ENCODE results near the gene TNKS1BP1. TPM values are rescaled to one million over a fixed set of nuclear protein-coding genes. Genes with fewer than 3 reads are reported as not detected.
"Not testable (repeated sequence)": the region's sequence is repeated elsewhere in the genome, so short reads cannot be mapped to it uniquely, and the experiment has no call there.

TNKS1BP1 gene
- total RNA-seq, 4 donors from 2014 or later: 74.3 to 122 (median 119) TPM

DNA sequence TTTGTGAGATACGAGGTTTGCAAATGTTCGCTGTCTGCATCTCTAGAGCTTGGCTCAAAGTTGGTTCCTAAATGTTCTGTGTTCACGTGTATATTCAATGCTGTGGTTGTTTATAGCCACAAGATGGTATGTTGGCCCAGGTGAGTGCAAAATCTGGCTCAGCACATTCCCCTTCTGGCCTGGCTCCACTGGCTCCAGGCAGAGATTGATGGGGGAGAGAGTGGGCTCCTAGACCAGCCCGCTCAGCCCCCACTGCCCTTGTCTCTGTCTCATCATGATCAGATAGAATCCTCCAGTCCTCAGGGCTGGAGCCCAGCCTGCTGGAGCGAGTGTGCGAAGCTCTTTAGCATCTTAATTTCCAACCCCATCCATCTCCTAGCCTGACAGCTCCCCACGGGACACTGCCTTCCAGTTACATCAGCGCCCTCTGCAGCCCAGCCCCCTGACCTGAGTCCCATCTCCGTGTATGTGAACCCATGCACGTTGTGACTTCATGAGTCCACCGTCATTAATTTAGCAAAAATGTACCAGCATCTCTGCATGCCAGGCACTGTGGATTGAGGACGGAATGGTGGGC is 15.4 kb upstream of the TNKS1BP1 start:
- intact Hi-C loops (cut with DNase I; ENCODE audit: low total_unique reads) (no loop called here), in situ Hi-C loops (cut with MboI; ENCODE audit: low pct_ligation_motif_present in 1 of 4, low pct_unique_long_range_greater_than_20kb in 1 of 4, low sequenced_read_pairs in 3 of 4) (loop anchor here in 3 of 4 donors (10.0 to 25.0 kb wide), 3 partner anchors 147 to 305 kb away; partner anchors contain the start of gene YPEL4 (in 3 of the 3))
- no peak for TF ChIP-seq EP300 (IDR thresholded peaks at IDR 0.05; ENCODE audit: low read depth)
- TF ChIP-seq, protein P1, sequence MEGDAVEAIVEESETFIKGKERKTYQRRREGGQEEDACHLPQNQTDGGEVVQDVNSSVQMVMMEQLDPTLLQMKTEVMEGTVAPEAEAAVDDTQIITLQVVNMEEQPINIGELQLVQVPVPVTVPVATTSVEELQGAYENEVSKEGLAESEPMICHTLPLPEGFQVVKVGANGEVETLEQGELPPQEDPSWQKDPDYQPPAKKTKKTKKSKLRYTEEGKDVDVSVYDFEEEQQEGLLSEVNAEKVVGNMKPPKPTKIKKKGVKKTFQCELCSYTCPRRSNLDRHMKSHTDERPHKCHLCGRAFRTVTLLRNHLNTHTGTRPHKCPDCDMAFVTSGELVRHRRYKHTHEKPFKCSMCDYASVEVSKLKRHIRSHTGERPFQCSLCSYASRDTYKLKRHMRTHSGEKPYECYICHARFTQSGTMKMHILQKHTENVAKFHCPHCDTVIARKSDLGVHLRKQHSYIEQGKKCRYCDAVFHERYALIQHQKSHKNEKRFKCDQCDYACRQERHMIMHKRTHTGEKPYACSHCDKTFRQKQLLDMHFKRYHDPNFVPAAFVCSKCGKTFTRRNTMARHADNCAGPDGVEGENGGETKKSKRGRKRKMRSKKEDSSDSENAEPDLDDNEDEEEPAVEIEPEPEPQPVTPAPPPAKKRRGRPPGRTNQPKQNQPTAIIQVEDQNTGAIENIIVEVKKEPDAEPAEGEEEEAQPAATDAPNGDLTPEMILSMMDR (IDR thresholded peaks at IDR 0.05): no peak
- no peak for TF ChIP-seq POLR2AphosphoS5 (IDR thresholded peaks at IDR 0.05)
- no peak for TF ChIP-seq POLR2A (IDR thresholded peaks at IDR 0.05)

DNA sequence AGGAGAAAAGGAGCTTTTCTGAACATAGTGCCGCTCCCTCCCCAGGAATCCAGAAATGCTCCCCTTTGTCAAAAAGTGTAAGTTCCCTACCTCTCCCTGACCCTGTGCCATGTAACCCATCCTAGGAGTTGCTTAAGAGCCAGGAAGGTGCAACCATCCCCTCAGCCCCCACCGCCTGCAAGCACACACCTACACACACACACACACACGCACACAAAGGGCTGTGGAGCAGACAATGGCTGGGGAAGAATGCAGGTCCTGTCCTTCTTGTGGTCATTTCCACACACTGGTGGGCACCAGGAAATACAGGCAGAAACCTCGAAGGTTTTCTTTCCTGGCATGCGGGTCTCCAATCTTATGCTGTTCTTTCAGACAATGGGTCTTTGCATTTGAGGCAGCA is 14.6 kb upstream of the TNKS1BP1 start:
- Histone ChIP-seq H3K27ac (no peak overlapping the region), H3K4me3 (no peak overlapping the region), H3K4me1 (peaks cover 7 to 14% (median 13%) of the 10 kb centered on the region in 4 donors), H3K9me3 (no peaks in the 10 kb centered on the region), H3K36me3 (no peaks in the 10 kb centered on the region), H3K27me3 (no peaks in the 10 kb centered on the region)
- no peak for DNase-seq
- WGBS, 2 donors (ENCODE audit: low coverage in 1 of 2): 95% methylated on average over 5 of the region's 5 CpGs; no CpG with 5 or more reads in 1 of the 2 donors
- intact Hi-C loops (cut with DNase I; ENCODE audit: low total_unique reads): no loop called here
- TF ChIP-seq EP300 (IDR thresholded peaks at IDR 0.05; ENCODE audit: low read depth): no peak
- TF ChIP-seq, protein P1 (IDR thresholded peaks at IDR 0.05): no peak
- TF ChIP-seq POLR2A (IDR thresholded peaks at IDR 0.05): no peak
- TF ChIP-seq POLR2AphosphoS5 (IDR thresholded peaks at IDR 0.05): no peak
- in situ Hi-C loops (cut with MboI; ENCODE audit: low pct_ligation_motif_present in 1 of 4, low pct_unique_long_range_greater_than_20kb in 1 of 4, low sequenced_read_pairs in 3 of 4): loop anchor here in 3 of 4 donors (25.0 kb wide), 2 partner anchors 148 to 298 kb away; partner anchors contain the start of gene YPEL4 (in 2 of the 3)

More for the DNA sequence above, 15.4 kb upstream of the TNKS1BP1 start:
- no peak overlapping the region for H3K27ac ChIP-seq
- WGBS, 2 donors (ENCODE audit: low coverage in 1 of 2): 43% methylated on average over 12 of the region's 12 CpGs; no CpG with 5 or more reads in 1 of the 2 donors
- H3K27me3 ChIP-seq: no peaks in the 10 kb centered on the region
- peaks cover 0 to 6% (median 5%) of the 10 kb centered on the region in 4 donors for H3K4me1 ChIP-seq
- H3K4me3 ChIP-seq: no peak overlapping the region
- H3K36me3 ChIP-seq: no peaks in the 10 kb centered on the region
- no peak for DNase-seq
- no peaks in the 10 kb centered on the region for H3K9me3 ChIP-seq

DNA sequence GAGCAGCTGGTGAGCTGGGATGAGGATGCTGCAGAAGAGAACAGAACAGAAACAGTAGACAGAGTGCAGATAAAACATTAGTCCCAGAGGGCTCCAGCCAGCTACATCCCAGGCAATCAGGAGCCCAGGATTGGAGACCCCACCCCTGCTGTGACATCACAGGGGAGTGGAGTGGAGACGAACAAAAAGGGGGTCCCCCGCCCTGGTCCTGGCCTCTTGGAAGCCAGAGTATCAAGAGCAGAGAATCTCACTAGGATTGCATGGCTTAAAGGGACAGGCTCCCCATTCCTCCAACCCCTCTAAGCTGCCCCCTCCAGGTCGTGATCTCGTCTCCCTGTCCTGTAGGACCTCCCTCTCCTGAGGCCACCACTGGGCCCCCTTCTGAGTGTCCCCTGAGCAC is 13.4 kb upstream of the TNKS1BP1 start, which contains the start of gene P2RX3:
Gene P2RX3 (plus strand): TSS at position 211 of the 400 bp plus-strand sequence. CDS start 199 bp downstream, outside the sequence.
- 42% methylated on average over 4 of the region's 4 CpGs; no CpG with 5 or more reads in 1 of the 2 donors for WGBS, 2 donors (ENCODE audit: low coverage in 1 of 2)
- intact Hi-C loops (cut with DNase I; ENCODE audit: low total_unique reads) (no loop called here), in situ Hi-C loops (cut with MboI; ENCODE audit: low pct_ligation_motif_present in 1 of 4, low pct_unique_long_range_greater_than_20kb in 1 of 4, low sequenced_read_pairs in 3 of 4) (loop anchor here in 3 of 4 donors (25.0 kb wide), 2 partner anchors 149 to 299 kb away; partner anchors contain the start of gene YPEL4 (in 2 of the 3))
- Histone ChIP-seq H3K27ac (no peak within 1 kb of the TSS), H3K9me3 (no peaks in the 10 kb centered on the region), H3K4me1 (peaks cover 9 to 23% (median 14%) of the 10 kb centered on the region in 4 donors), H3K36me3 (no peaks in the 10 kb centered on the region), H3K4me3 (no peak within 1 kb of the TSS), H3K27me3 (no peaks in the 10 kb centered on the region)
- DNase-seq: no peak
- TF ChIP-seq POLR2A (IDR thresholded peaks at IDR 0.05) (no peak), EP300 (IDR thresholded peaks at IDR 0.05; ENCODE audit: low read depth) (no peak), POLR2AphosphoS5 (IDR thresholded peaks at IDR 0.05) (no peak)
- TF ChIP-seq, protein P1 (IDR thresholded peaks at IDR 0.05): no peak

DNA sequence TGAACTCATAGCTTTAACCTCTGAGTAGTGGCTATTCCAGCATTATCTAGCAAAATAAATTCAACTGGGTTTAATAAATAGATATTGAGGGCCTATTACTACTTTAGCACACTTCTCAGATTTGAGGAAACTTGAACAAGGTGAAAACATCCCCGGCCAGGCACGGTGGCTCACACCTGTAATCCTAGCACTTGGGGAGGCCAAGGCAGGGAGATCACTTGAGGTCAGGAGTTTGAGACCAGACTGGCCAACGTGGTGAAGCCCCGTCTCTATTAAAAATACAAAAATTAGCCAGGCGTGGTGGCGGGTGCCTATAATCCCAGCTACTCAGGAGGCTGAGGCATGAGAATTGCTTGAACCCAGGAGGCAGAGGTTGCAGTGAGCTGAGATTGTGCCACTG is 12.1 kb upstream of the TNKS1BP1 start:
- H3K9me3 ChIP-seq; H3K36me3 ChIP-seq; H3K27ac ChIP-seq; H3K27me3 ChIP-seq; intact Hi-C loops (cut with DNase I; ENCODE audit: low total_unique reads); DNase-seq; H3K4me3 ChIP-seq: not testable (repeated sequence)
- in situ Hi-C loops (cut with MboI; ENCODE audit: low pct_ligation_motif_present in 1 of 4, low pct_unique_long_range_greater_than_20kb in 1 of 4, low sequenced_read_pairs in 3 of 4): loop anchor here in 3 of 4 donors (25.0 kb wide), 2 partner anchors 150 to 300 kb away; partner anchors contain the start of gene YPEL4 (in 2 of the 3)
- 93 to 95% methylated on average over 3 to 6 of the region's 6 CpGs for WGBS, 2 donors (ENCODE audit: low coverage in 1 of 2)
- H3K4me1 ChIP-seq: peaks cover 9 to 23% (median 14%) of the 10 kb centered on the region in 4 donors

Data from transverse colon (tissue), 4 donors.